ENCODE data around the gene MEA1.
"Not testable (repeated sequence)": the region's sequence is repeated elsewhere in the genome, so short reads cannot be mapped to it uniquely, and the experiment has no call there.

MEA1 gene

GRCh38 chr6:43006251-43006650, 7.5 kb downstream of the MEA1 start:
- no peak for DNase-seq

- no peak for DNase-seq
Observed at GRCh38 chr6:43005844-43006243, 7.9 kb downstream of the MEA1 start.

GRCh38 chr6:43001843-43002242, 11.9 kb downstream of the MEA1 start:
- no peak for DNase-seq

- DNase-seq, result not testable (repeated sequence)
Observed at GRCh38 chr6:42998205-42998604, 15.5 kb downstream of the MEA1 start.

- no peak for DNase-seq
Observed at GRCh38 chr6:42996513-42996912, 17.2 kb downstream of the MEA1 start.

GRCh38 chr6:42993445-42993844, 20.3 kb downstream of the MEA1 start:
- no peak for DNase-seq

- DNase-seq, result no peak
Observed at GRCh38 chr6:42989923-42990322, 23.8 kb downstream of the MEA1 start.

GRCh38 chr6:42988486-42989020, 25.2 kb downstream of the MEA1 start:
- DNase-seq, result no peak

- no peak for DNase-seq
Observed at GRCh38 chr6:42987533-42988451, 26.0 kb downstream of the MEA1 start.

GRCh38 chr6:42984924-42985475, 28.7 kb downstream of the MEA1 start:
- DNase-seq, result no peak

- DNase-seq, result peak; percentile 97
Observed at GRCh38 chr6:42984001-42984923, 29.5 kb downstream of the MEA1 start, which contains the start of gene PPP2R5D. PPP2R5D (plus strand) TSS chr6:42984570; CDS start chr6:42984678, 108 bp downstream.

GRCh38 chr6:42981836-42982235, 31.9 kb downstream of the MEA1 start:
- DNase-seq, result no peak

- peak; percentile 33 for DNase-seq
Observed at GRCh38 chr6:42979523-42980177, 34.1 kb downstream of the MEA1 start.

GRCh38 chr6:42978839-42979522, 34.8 kb downstream of the MEA1 start, which contains the start of gene PEX6:
PEX6 (minus strand) TSS chr6:42979181; CDS start chr6:42979150, 31 bp downstream.
- DNase-seq, result peak; percentile 88

GRCh38 chr6:42978487-42978838, 35.3 kb downstream of the MEA1 start:
- DNase-seq, result peak; percentile 34

- DNase-seq, result no peak
Observed at GRCh38 chr6:42974919-42975505, 38.7 kb downstream of the MEA1 start.

- no peak for DNase-seq
Observed at GRCh38 chr6:42973926-42974325, 39.8 kb downstream of the MEA1 start.

GRCh38 chr6:42971746-42972327, 41.9 kb downstream of the MEA1 start:
- DNase-seq, result no peak

GRCh38 chr6:42970871-42971612, 42.7 kb downstream of the MEA1 start:
- no peak for DNase-seq

- no peak for DNase-seq
Observed at GRCh38 chr6:42969934-42970333, 43.8 kb downstream of the MEA1 start.
